DND-41 (cell line): ENCODE data around the gene KCNAB1.

Experiments used
- ATAC-seq: fragments of 200-7000 bp; cut with Tn5 transposase; 3 replicates; pipeline ENCODE4 v1.9.1; 2021; ENCODE audit warnings: low read depth; ENCODE audit not compliant: insufficient read depth
- DNase-seq: peaks from one replicate; pipeline ENCODE4 v3.0.0-alpha.2; 2020
- H2AFZ ChIP-seq: 2 replicates; pipeline ENCODE4 v1.6.0; 2012; ENCODE audit warnings: low read depth, low read length
- H3K27ac ChIP-seq: 2 replicates; pipeline ENCODE4 v1.5.1; 2012; ENCODE audit warnings: low read length, inconsistent platforms
- H3K27me3 ChIP-seq: fragments of 200-600 bp; sonication (generic); 2 replicates; pipeline ENCODE4 v1.6.0; 2012; ENCODE audit warnings: low read length, mild to moderate bottlenecking, inconsistent platforms; ENCODE audit not compliant: insufficient read depth, poor library complexity
- H3K36me3 ChIP-seq: 2 replicates; pipeline ENCODE4 v1.5.1; 2012; ENCODE audit warnings: low read length, inconsistent platforms; ENCODE audit not compliant: insufficient read depth
- H3K4me1 ChIP-seq: 2 replicates; pipeline ENCODE4 v1.5.1; 2012; ENCODE audit warnings: mild to moderate bottlenecking, low read length; ENCODE audit not compliant: insufficient read depth
- H3K4me2 ChIP-seq: 2 replicates; pipeline ENCODE4 v1.6.0; 2012; ENCODE audit warnings: mild to moderate bottlenecking, moderate library complexity, low read length, inconsistent platforms; ENCODE audit not compliant: insufficient read depth
- H3K4me3 ChIP-seq, 2 experiments: fragments of 200-600 bp in 1 of 2; shearing (Covaris generic) in 1 of 2; 2 replicates each; pipeline ENCODE4 v1.5.1; 2012 to 2016; ENCODE audit warnings: inconsistent platforms in 2 of 2, low read length in 2 of 2, mild to moderate bottlenecking in 2 of 2, low read depth in 1 of 2, moderate library complexity in 1 of 2
- H3K79me2 ChIP-seq: 2 replicates; pipeline ENCODE4 v1.6.0; 2012; ENCODE audit warnings: low read length, inconsistent platforms; ENCODE audit not compliant: insufficient read depth
- H3K9ac ChIP-seq: 2 replicates; pipeline ENCODE4 v1.6.0; 2012; ENCODE audit warnings: low read depth, mild to moderate bottlenecking, inconsistent platforms, low read length, moderate library complexity
- H3K9me3 ChIP-seq: 2 replicates; pipeline ENCODE4 v1.5.1; 2012; ENCODE audit warnings: low read length, moderate library complexity, mild to moderate bottlenecking, inconsistent platforms; ENCODE audit not compliant: insufficient read depth, severe bottlenecking
- H4K20me1 ChIP-seq: 2 replicates; pipeline ENCODE4 v1.6.0; 2012; ENCODE audit warnings: low read length; ENCODE audit not compliant: insufficient read depth
- CTCF ChIP-seq: IDR thresholded peaks from 2 replicates; pipeline ENCODE4 v1.5.1; 2012; ENCODE audit warnings: borderline replicate concordance, low read length, moderate library complexity, mild to moderate bottlenecking; ENCODE audit not compliant: poor library complexity, severe bottlenecking; ENCODE audit errors: extremely low read depth
- EZH2 ChIP-seq: IDR thresholded peaks from 3 replicates; pipeline ENCODE4 v1.6.1; 2012; ENCODE audit warnings: borderline replicate concordance, low read depth, mild to moderate bottlenecking, moderate library complexity, low read length, inconsistent platforms; ENCODE audit not compliant: severe bottlenecking

Gene KCNAB1

GRCh38 chr3:156587760-156588069 is 467.3 kb downstream of the KCNAB1 start:
- Histone ChIP-seq H3K36me3 (no peaks in the 10 kb centered on the region), H2AFZ (no peak overlapping the region), H4K20me1 (no peaks in the 10 kb centered on the region), H3K4me1 (no peaks in the 10 kb centered on the region), H3K4me3 (no peak overlapping the region), H3K4me2 (no peak overlapping the region), H3K9me3 (no peaks in the 10 kb centered on the region), H3K79me2 (no peaks in the 10 kb centered on the region), H3K27me3 (peaks cover 9% of the 10 kb centered on the region), H3K27ac (no peak overlapping the region), H3K9ac (no peak overlapping the region)
- TF ChIP-seq EZH2 (no peak), CTCF (no peak)
- DNase-seq (no peak), ATAC-seq (no peak)
